HT-29 (cell line): ENCODE data around the gene BTC. TPM values are rescaled to one million over a fixed set of nuclear protein-coding genes. Genes with fewer than 3 reads are reported as not detected.
"Not testable (repeated sequence)": the region's sequence is repeated elsewhere in the genome, so short reads cannot be mapped to it uniquely, and the experiment has no call there.

ENCODE experiments used
- DNase-seq: peaks from one replicate; pipeline ENCODE4 v3.0.0-alpha.2; 2015; ENCODE audit warnings: low spot score
- total RNA-seq: library from RNA; depleted of rRNA; stranded (reverse); fragments of >200 nt; shearing (Covaris generic); gene quantifications from 2 replicates; pipeline ENCODE4 v1.2.3, GENCODE V29; 2014; rRNA removed

The BTC gene
- total RNA-seq, 1 experiment from 2014 or later, result 1.9 TPM

DNA sequence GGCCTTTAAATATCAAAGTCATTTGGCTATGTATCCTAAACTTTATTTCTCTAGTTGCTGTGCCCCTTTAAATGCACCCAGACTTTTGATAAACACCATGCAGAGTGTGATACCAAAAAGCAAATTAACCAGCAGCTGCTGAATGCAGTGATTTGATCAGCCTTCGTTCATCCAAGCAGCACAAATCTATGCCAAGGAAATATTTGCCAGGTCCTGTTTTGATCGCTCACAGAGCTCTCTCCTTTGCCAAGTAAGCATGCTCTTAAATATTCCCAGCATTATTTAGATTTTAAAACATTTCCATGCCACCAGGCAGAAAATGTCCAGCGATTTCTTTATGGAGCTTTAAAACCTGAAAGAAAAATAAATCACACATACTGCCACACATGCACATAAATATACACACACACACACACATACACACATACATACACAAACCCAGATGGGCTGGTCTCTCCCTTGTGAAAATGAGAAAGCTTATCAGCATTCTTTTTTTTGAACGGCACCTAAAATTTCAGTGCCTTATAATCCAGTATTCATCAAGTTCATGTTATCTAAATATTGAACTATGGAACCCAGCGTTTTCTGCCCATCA lies 35.7 kb downstream of the BTC start:
- DNase-seq, result no peak

DNA sequence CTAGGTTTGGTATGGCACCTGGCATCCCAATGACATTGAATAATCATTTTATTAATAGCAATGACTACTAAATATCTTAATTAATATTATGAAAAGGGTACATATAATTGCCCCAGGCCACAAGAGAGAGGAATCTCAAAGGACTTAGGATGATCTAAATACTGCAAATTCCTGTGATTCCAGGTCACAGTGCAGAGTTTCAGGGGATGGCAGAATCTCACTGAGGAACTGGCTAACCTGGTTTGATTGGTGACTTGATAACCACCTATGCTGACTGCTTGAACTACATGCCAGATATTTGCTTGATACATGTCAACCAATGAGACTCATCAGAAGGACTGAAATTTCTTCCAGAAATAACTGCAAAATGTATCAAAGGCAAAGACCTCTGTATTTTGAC lies 37.2 kb downstream of the BTC start:
- no peak for DNase-seq

DNA sequence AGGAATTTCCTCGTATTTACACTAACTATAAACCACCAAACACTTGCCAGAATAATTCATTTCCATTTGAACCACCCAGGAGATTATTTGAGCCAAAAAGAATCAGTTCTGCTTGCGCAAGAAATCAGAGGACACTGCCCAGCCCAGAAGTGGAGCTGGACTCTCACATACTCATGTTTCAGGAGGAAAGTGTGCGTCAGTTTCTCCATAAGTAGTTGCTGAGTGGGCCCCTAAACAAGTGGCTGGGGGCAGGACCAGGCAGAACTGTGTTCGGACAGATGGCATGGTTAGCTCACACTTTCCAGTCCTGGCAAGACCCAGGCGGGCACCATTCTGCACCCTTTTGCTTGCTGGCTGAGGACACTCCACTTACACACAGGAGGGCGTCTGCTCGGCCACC lies 38.8 kb downstream of the BTC start:
- no peak for DNase-seq

DNA sequence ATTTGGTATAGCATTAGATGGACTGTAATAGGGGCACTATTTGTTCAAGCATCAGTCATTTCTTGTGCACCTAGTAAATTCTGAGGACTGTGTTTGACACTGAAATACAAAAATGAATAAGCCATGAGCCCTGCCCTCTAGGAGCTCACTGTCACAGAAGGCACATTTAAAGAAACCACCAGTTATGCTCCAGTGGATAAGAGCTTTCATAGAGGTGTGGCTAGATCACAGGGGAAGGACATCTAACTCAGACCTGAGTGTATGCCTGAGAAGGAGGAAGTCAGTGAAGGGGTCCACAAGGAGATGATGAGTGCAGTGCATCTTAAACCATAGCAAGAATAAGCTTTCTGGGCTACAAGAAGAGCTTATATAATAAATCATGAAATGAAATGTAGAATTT lies 40.1 kb downstream of the BTC start:
- DNase-seq, result no peak

DNA sequence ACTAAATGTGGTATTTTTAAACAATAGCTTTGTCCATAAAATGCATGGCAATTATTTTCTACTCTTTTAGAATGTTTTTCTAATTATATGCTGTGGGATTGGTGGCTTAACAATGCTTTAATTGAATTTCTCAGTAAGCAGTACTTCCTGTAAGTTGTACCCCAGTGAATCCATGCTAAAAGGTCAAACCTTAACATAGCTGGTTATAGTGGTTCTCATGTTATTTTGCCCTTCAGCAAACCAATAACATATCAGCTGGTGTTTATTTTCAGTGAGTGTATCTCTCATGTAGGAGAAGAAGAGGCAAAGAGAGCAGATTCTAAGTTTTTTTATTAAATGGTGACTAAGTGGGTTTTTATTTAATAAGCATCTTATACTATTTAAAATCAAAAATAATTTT lies 41.5 kb downstream of the BTC start:
- no peak for DNase-seq

DNA sequence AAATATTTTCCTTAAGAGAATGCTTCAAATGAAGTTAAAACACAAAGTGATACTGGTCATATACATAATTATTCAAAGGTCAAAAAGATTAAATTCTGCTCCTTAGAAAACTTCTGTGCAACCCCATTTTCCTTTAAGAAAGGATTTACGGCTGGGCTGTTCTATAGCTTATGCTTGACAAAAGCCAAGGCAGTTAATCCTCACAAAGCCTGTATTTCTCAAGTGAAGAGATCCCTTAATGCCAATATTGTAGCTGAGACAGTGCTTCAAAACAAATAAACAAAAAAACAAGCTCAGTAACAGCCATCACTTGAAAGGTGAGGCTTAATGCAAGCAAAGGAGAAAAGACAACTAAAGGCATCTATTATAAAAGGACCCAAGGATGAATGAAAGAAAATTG lies 42.5 kb downstream of the BTC start:
- no peak for DNase-seq

DNA sequence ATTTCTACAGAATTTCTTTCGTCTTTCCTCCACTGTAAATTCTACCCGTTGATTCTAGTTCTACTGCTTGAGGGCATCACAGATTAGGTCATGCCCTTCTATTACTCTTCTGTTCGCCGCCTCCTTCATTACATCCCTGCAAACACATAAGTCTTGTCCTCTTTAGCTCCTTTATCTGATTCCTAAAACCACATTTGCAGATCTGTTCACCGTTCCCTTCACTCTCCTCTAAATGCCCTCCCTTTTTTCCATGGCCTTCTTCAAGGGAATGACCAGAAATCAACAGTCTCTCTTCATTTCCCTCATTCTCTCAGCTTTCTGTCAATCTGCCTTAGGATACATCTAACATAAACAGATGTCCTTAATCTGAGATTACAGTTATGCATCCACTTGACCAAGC lies 43.1 kb downstream of the BTC start:
- DNase-seq, result no peak

DNA sequence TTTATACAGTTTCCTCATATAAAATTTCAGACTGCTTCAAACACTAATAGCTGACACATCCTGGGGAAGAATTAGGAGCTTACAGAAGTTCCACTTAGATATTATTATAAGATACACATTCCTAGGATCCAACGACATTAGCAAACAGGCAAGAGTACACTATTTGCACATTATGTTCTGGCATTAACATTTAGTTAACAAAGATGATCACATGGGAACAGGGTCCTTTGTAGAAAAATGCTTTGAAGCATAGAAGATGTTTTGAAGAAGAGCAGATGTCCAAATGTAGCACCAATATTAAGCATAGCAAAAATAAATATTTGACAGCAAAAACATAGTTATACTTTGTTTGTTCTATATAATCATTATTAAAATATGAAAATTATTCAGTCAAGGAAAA lies 52.1 kb downstream of the BTC start:
- DNase-seq, result no peak

DNA sequence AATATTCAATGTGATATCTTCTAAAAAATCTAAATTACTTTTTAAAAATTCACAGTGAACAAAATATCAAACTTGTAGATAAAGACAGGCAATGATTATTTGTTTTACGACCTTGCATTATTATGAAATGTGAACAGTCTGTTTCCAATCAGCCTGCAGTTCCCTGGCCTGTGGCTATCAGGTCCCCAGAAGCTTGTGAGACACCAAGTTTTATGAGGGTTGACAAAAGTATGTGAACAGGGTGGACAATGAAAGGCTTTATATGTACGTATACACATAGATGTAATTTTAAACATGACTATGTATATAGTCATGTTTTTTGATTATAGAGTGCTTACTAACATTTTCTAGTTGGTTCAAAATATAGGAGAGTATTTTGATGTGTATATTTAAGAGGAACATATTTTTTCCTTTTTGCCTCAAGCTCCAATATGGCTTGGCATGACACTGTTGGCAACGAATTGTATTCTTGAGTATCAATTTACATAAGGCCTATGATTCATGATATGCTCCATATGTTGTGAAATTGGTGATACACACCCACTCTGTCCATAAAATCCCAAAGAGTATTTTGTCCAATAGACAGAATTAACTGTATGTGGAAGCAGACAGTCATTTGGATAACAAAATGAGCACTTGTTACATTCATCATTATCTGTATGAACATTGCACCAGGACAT lies 55.7 kb downstream of the BTC start:
- no peak for DNase-seq

DNA sequence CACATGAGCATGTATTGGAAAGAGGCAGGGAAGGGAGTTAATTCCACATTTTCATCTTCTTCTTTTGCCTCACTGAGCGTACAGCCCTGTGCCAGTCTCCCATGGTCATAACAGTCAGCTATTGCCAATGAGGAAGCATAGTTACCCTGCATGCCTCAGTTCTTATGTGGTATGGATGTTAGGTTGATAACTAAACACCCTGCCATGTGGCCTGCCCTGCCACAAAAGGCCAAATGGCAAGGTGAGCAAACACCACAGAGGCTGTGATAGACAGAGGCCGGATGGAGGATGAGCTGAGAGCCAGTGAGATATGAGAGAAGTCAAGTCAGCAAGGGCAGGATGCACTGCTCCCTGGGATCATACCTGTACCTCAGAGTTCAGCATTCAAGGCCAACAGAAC lies 59.3 kb downstream of the BTC start:
- no peak for DNase-seq

DNA sequence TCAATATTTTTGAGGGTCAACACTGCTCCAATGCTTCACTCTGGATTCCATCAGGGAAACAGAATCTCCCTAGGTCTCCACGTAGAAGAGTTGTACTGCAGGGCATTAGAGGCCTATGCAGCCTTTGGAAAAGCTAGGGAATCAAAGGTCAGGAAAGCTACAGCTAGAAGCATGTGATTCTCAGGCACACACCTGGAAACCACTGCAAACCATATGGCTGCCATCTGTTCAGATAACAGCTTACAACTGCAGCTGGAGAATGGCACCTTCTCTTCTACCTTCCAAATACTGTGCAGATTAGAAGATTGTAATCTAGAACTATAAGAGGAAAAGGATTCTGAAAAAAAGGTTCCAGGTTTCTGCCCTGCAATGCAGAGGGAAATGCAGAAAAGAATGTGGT lies 60.6 kb downstream of the BTC start:
- DNase-seq, result no peak

DNA sequence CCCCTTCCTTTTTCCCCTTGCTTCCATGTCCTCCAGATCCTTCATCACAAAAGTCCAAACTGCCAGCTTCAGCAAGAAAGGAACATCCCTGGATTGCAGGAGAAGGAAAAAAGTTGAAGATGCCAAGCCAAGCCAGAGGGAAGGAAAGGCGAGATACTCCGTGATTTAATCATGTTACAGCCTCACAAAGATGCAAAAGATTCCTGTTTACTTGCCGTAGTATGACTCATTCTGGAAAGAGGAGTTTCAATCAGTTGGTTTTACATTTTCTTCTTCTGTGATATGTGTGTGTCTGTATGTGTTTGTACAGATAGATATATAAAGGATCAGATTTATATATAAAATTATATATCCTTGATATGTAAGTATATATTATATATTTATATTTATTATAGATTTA lies 69.3 kb downstream of the BTC start:
- no peak for DNase-seq

DNA sequence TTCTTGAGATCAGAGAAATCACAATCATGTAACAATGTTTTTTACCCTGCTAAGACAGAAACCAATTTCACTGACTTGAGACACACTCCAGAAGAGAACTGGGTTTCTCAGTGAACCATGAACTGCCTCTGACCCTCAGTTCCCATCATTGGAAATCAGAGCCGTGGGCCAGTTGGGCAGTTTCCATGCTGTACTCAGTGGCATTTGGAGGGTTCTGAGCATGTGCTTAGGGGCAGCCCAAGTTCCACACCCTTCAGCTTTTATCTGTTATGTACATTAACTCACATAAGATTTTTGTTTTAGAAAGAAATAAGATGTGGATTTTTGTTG lies 77.9 kb downstream of the BTC start:
- no peak for DNase-seq

DNA sequence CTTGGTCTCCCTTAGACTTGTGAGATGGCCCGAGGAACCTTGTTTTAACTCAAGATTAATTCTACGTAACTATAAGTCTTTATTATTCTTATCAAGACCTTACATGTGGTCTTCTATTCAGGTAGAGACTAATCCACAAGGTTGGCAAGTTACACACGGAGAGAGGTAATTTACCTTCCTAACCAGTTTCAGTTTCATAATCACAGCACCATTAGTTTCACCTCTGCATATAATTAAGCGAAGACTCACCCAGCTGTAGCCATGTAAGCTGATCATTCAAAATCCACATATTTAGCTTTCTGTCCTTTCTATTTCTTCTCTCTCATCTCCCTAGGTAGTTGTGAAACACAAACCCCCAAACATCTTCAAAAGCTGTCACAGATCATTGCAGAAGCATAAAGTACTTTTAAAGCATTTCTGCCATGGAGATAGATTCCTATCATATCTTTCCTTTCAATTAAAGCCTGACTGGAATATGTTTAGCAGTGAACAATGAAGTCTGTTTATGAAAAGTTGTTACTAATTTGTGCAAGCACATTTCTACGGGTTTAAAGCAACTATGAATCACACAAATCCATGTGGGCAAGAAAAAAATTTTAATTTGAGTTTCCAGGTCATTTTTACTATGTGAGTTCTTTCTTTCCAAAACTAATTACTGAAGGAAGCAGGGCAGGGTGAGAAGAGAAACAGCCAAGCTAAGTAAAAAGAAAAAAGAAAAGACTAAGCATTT lies 78.5 kb downstream of the BTC start:
- no peak for DNase-seq

DNA sequence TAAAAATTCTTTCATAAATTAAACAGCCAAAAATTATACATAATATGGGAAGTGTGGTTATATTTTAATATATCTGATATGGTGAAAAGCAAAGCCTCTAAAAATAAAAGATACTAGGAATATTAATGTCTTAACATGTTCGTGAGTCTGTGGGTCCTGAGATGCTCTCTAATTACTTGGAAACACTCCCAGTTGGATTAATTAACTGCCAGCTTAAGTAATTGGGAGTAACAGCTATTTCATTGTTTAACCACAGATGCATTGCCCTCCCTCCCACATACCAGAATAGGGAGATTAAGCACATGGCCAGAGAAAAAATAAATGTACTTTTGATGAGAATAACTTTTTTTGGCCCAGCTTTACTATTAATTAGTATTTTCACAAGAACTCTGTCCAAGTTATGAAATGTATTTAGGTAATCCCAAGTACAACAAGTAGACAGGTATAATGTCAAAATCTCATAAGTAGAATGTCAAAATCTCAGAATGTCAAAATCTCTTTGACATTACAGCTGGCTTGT lies 79.7 kb downstream of the BTC start:
- DNase-seq, result no peak

DNA sequence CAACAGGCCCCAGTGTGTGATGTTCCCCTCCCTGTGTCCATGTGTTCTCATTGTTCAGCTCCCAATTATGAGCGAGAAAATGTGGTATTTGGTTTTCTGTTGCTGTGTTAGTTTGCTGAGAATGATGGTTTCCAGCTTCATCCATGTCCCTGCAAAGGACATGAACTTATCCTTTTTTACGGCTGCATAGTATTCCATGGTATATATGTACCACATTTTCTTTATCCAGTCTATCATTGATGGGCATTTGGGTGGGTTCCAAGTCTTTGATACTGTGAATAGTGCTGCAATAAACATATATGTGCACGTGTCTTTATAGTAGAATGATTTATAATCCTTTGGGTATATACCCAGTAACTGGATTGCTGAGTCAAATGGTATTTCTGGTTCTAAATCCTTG lies 86.2 kb downstream of the BTC start:
- not testable (repeated sequence) for DNase-seq

Other genes starting within 250 kb of the BTC start
- 1.0 and 1.1 TPM in 2 replicates for gene PARM1, start 138.6 kb upstream of the BTC start, total RNA-seq